Thyroid gland (tissue), 4 donors: ENCODE results near the gene SYT13. TPM values are rescaled to one million over a fixed set of nuclear protein-coding genes. Genes with fewer than 3 reads are reported as not detected.

ENCODE experiments used
- DNase-seq, 2 donors: peaks; one replicate each; pipeline ENCODE4 v3.0.0-alpha.2; 2019
- H3K27ac ChIP-seq, 3 donors: fragments of 200-600 bp; sonication (generic); 1 replicate in 2 of 3; 2 replicates in 1 of 3; pipeline ENCODE4 v1.5.1; 2016 to 2019; ENCODE audit warnings: mild to moderate bottlenecking in 1 of 3, moderate library complexity in 1 of 3
- H3K27me3 ChIP-seq: fragments of 200-600 bp; sonication (generic); one replicate; pipeline ENCODE4 v1.5.1; 2019
- H3K36me3 ChIP-seq, 2 donors: fragments of 200-600 bp; sonication (generic); one replicate each; pipeline ENCODE4 v1.5.1; 2016 to 2019
- H3K4me1 ChIP-seq, 2 donors: fragments of 200-600 bp; sonication (generic); one replicate each; pipeline ENCODE4 v1.5.1; 2017 to 2019
- H3K4me3 ChIP-seq, 3 donors: fragments of 200-600 bp; sonication (generic); replicated peaks in 1 of 3; 1 replicate in 2 of 3; 2 replicates in 1 of 3; pipeline ENCODE4 v1.5.1; 2016; ENCODE audit warnings: mild to moderate bottlenecking in 1 of 3
- H3K9me3 ChIP-seq: fragments of 200-600 bp; sonication (generic); one replicate; pipeline ENCODE4 v1.5.1; 2017
- POLR2A ChIP-seq, 2 donors: fragments of 450-650 bp; IDR thresholded peaks; one replicate each; pipeline ENCODE4 v1.6.1; 2017; ENCODE audit warnings: antibody characterized with exemption in 2 of 2, mild to moderate bottlenecking in 2 of 2, moderate library complexity in 1 of 2
- WGBS, 2 donors: methylation state at CpG; one replicate each; pipeline ENCODE4 v1.1.5; 2017; 5-methylcytosine and 5-hydroxymethylcytosine counted together
- intact Hi-C: fragments of 100-400 bp; cut with DNase I; formaldehyde crosslinking; loops from one replicate; pipeline ENCODE4 v1.15.1; 2023
- total RNA-seq, 4 donors: library from RNA; depleted of rRNA; stranded (reverse); fragments of >200 nt; gene quantifications; one replicate each; pipeline ENCODE4 v1.2.3, GENCODE V29; 2016
- TF ChIP-seq, protein P1 (sequence below), 6 experiments: fragments of 200-600 bp in 3 of 6; fragments of 450-650 bp in 3 of 6; sonication (generic) in 3 of 6; IDR thresholded peaks; one replicate each; pipeline ENCODE4 v1.5.1; 2016 to 2019; ENCODE audit warnings: antibody characterized with exemption in 6 of 6, mild to moderate bottlenecking in 2 of 6, inconsistent platforms in 1 of 6, moderate library complexity in 1 of 6

SYT13 gene
- total RNA-seq, 4 donors from 2014 or later = 1.6 to 12.7 (median 4.3) TPM

DNA sequence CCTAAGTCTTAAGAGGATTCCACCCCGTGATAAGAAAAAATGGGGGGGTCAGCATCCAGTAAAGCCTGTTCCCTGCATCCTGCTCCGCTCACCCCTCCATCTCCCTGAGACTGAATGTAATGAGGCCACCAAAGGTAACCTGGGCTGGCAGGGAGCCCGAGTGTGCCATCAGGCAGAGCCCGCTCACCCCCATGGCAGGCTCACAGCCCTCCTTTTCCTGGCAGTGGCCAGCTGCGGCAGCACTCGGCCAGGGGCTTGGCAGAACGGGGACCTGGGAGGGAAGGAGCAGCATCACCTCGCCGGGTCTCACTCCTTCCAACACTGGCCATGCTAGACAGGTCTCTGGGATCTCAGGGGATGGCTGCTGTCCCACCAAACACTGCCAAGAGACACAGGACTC is 75.3 kb downstream of the SYT13 start:
- DNase-seq = peak; percentile 56 to 75
- no peak overlapping the region for H3K4me3 ChIP-seq
- WGBS, 2 donors = 66 to 67% methylated on average over 1 to 3 of the region's 9 CpGs
- peaks cover 28 to 43% of the 10 kb centered on the region in 2 donors for H3K4me1 ChIP-seq
- H3K9me3 ChIP-seq = no peaks in the 10 kb centered on the region
- intact Hi-C loops = no loop called here
- peak overlapping the region; percentile 22 to 89 (median 73) for H3K27ac ChIP-seq
- H3K36me3 ChIP-seq = peaks cover 10 to 12% of the 10 kb centered on the region in 2 donors
- no peak for TF ChIP-seq POLR2A (IDR thresholded peaks at IDR 0.05)
- TF ChIP-seq, protein P1, sequence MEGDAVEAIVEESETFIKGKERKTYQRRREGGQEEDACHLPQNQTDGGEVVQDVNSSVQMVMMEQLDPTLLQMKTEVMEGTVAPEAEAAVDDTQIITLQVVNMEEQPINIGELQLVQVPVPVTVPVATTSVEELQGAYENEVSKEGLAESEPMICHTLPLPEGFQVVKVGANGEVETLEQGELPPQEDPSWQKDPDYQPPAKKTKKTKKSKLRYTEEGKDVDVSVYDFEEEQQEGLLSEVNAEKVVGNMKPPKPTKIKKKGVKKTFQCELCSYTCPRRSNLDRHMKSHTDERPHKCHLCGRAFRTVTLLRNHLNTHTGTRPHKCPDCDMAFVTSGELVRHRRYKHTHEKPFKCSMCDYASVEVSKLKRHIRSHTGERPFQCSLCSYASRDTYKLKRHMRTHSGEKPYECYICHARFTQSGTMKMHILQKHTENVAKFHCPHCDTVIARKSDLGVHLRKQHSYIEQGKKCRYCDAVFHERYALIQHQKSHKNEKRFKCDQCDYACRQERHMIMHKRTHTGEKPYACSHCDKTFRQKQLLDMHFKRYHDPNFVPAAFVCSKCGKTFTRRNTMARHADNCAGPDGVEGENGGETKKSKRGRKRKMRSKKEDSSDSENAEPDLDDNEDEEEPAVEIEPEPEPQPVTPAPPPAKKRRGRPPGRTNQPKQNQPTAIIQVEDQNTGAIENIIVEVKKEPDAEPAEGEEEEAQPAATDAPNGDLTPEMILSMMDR (IDR thresholded peaks at IDR 0.05) = no peak
- H3K27me3 ChIP-seq = no peaks in the 10 kb centered on the region

DNA sequence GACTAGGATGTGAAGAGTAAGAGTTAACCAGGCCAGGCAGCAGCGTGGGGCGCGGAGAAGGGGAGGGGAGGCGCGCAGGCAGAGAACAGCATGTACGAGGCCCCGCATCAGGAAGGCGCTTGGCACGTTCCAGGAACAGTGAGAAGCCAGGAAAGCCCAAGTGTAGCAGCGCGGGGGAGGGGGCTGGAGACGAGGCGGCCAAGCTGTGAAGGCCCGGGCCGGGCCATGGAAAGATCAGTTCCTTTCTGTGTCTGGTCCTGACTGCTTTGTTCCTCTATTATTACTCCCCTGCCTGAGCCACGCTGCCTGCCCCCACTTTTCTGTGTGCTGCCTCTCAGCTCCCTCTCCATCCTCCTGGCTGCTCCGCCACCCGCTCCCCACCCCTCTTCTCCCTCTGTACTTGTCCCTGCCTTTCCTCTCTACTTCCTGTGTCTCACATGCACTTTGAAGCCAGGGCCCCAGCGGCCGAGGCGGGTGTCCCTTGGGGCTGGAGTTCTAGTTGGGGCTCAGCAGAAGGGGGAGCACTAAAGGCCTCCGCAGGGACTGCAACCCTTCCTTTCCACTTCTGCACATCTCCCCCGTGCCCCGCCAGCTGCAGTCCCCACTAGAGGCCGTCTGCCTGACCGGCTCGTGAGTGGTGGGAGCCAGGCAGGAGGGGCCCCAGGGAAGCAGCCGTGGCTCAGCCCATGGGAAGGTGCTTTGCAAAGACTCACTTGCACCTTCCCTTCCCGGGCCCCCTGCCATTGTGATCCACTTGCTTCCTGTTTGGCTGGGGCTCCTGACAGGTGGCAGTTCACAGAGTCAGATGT is 76.0 kb downstream of the SYT13 start:
- Histone ChIP-seq H3K36me3 (peaks cover 10 to 12% of the 10 kb centered on the region in 2 donors), H3K27me3 (no peaks in the 10 kb centered on the region), H3K9me3 (no peaks in the 10 kb centered on the region), H3K4me3 (no peak overlapping the region), H3K4me1 (peaks cover 21 to 35% of the 10 kb centered on the region in 2 donors), H3K27ac (peak overlapping the region; percentile 22 to 89 (median 73))
- TF ChIP-seq, protein P1 (IDR thresholded peaks at IDR 0.05) = peak in 1 of 6 experiments; percentile 26
- TF ChIP-seq POLR2A (IDR thresholded peaks at IDR 0.05) = peak in 1 of 2 donors; percentile 6
- intact Hi-C loops = no loop called here
- 17 to 19% methylated on average over 29 of the region's 29 CpGs for WGBS, 2 donors
- peak; percentile 95 to 96 for DNase-seq

DNA sequence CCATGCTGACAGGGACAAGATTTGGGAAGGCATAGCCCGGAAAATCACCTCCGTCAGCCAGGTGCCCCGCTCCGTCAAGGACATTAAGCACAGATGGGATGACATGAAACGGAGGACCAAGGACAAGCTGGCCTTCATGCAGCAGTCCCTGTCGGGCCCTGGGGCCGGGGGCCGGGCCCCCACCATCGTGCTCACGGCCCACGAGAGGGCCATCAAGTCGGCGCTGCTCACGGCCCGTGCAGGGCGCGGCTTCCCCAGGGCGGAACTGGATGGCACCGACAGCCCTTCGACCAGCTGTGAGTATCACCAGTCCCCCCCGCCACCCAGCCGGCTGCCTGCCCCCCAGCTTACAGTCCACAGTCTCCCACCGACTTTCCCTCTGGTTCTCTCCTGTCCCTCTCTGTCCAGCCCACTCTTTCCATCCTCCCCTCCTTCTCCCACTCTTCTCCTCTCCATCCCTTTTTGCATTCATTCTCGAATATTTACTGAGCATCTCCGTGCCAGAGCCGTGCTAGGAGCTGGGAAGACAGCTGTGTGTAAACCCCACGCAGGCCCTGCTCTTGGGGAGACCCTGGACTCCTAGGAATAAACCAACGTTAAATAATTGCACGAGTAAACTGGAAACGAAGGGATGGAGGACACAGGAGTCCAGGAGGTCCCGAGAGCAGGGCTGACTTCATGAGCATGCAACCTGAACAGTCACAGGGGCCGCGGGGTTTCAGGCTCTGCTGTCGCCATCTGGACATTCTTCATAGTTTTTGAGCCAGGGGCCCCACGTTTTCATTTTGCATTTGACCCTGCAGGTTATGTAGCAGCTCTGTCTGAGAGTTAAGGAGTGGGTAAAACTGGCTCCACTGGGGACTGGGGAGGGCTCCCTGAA is 76.9 kb downstream of the SYT13 start:
- 74 to 75% methylated on average over 23 to 33 of the region's 35 CpGs for WGBS, 2 donors
- intact Hi-C loops = no loop called here
- TF ChIP-seq POLR2A (IDR thresholded peaks at IDR 0.05) = no peak
- TF ChIP-seq, protein P1 (IDR thresholded peaks at IDR 0.05) = no peak
- H3K27ac ChIP-seq = peak overlapping the region in 2 of 3 donors; percentile 73 to 89
- H3K9me3 ChIP-seq = no peaks in the 10 kb centered on the region
- no peaks in the 10 kb centered on the region for H3K27me3 ChIP-seq
- DNase-seq = no peak
- H3K36me3 ChIP-seq = peaks cover 10 to 12% of the 10 kb centered on the region in 2 donors
- H3K4me3 ChIP-seq = no peak overlapping the region
- peaks cover 14 to 27% of the 10 kb centered on the region in 2 donors for H3K4me1 ChIP-seq

DNA sequence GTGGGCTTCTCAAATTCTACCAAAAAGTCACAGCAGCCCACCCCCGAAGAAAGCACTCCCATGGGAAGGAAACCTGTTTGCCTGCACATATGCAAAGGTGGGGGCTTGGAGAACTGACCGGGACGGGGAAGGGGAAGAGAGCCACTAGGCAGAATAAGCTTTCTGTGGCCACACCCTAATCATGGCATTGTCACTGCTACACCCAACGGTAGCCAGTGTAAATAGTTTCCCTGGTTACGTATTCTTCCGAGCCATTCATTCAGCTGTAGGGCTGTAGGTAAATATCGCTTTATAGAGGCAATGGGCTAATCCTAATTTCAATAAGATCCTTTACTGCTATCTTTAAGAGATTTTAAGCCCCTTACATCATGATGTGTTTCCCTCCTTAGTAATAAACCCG is 78.0 kb downstream of the SYT13 start:
- Histone ChIP-seq H3K4me3 (no peak overlapping the region), H3K27ac (no peak overlapping the region), H3K36me3 (peaks cover 8% of the 10 kb centered on the region in 2 donors), H3K9me3 (no peaks in the 10 kb centered on the region), H3K27me3 (no peaks in the 10 kb centered on the region), H3K4me1 (peaks cover 14 to 22% of the 10 kb centered on the region in 2 donors)
- TF ChIP-seq POLR2A (IDR thresholded peaks at IDR 0.05) = no peak
- TF ChIP-seq, protein P1 (IDR thresholded peaks at IDR 0.05) = no peak
- DNase-seq = no peak
- intact Hi-C loops = no loop called here
- WGBS, 2 donors = 75 to 81% methylated on average over 8 of the region's 8 CpGs
